Stimulated activated CD8-positive, alpha-beta memory T cell treated with anti-CD3 and anti-CD28 coated beads, Interleukin-12 subunit alpha, Interleukin-12 subunit beta, amount 100 ng/mL, for 1 hour (primary cell): ENCODE measurements around the gene POLR3H.

Experiments
- DNase-seq: peaks from one replicate; pipeline ENCODE4 v3.0.0-alpha.2; 2020; ENCODE audit warnings: low read depth

The POLR3H gene

GRCh38 chr22:41481925-41482318, 62.3 kb downstream of the POLR3H start:
- DNase-seq = no peak

GRCh38 chr22:41481131-41481830, 63.0 kb downstream of the POLR3H start:
- no peak for DNase-seq

GRCh38 chr22:41480397-41480735, 63.9 kb downstream of the POLR3H start:
- no peak for DNase-seq

- no peak for DNase-seq
These were observed 64.4 kb downstream of the POLR3H start for GRCh38 chr22:41479671-41480396.

GRCh38 chr22:41478891-41479521, 65.3 kb downstream of the POLR3H start:
- no peak for DNase-seq

- DNase-seq = no peak
These were observed 65.8 kb downstream of the POLR3H start for GRCh38 chr22:41478473-41478872.
